Mucosa of gallbladder (tissue), 1 donor: Measurements from ENCODE around the gene TNC. TPM values are rescaled to one million over a fixed set of nuclear protein-coding genes. Genes with fewer than 3 reads are reported as not detected.

Experiments used
- DNase-seq: peaks from one replicate; pipeline ENCODE4 v3.0.0-alpha.2; 2020; ENCODE audit warnings: low spot score
- total RNA-seq: library from RNA; stranded (reverse); gene quantifications from one replicate; pipeline ENCODE4 v1.2.1, GENCODE V29; 2021
- donor health status: DM: no; HTN: no; CAD: no.

TNC gene
- total RNA-seq, 1 donor from 2014 or later, result 29.4 TPM

- peak; percentile 56 for DNase-seq
These were observed 104.0 kb downstream of the TNC start for GRCh38 chr9:115013998-115014397.

DNA sequence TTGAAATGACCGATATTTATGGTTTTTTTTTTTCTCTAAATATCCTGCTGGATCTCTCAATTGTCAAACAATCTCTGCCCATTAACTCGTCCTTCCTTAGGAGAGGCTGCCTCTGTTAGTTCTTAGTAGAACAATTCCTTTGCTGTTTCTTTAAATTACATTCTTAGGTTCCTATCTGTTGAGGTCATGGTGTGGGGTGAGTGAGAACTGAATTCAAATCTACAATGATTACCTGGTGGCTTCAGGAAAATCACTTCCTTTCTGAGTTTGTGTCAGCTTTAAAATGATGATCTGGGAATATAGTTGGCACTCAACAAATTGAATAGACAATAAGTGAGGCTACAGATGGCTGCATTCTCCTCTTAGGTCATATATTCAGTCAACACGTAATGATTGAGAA, 105.5 kb downstream of the TNC start:
- no peak for DNase-seq

DNA sequence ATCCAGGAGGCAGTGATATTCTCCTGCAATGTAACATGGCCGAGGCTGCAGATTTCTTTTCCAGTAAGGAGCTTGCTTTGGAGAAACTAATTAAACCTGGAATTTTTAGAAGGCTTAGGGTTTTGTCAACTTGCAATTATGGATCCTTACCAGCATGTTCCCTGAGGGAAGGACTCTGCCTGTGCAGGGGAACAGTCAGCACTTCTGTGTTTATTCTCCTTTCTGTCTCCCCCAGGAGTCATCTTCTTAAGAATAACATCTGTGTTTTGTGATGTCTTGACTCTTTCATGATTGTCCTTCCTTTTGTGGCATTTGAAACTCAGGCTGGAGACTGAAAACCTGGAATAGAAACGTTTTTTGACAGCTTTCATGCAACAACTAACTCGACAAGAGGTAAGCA, 107.1 kb downstream of the TNC start:
- DNase-seq, result no peak

- DNase-seq, result no peak
These were observed 109.3 kb downstream of the TNC start for GRCh38 chr9:115008536-115009270.

DNA sequence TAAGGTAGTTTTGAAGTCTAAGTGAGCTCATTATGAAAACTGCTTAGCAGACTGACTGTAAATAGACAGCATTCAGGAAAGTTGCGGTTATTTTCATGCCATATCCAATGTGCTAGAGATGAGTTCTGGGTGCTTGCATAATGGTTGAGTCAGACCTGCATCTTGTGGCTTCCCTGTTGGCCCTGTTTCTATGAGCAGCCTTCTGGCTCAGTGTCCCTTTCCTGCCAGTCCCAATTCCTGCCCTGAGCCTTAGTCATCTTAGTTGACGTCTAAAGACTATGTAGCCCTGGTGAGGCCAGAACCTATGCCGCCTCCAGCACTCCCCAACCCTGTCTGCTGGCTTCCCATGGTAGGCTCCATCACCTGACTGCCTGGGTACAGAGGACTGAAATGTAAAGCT, 111.3 kb downstream of the TNC start:
- DNase-seq, result no peak

- no peak for DNase-seq
These were observed 112.6 kb downstream of the TNC start for GRCh38 chr9:115005322-115005721.

- DNase-seq, result no peak
These were observed 113.4 kb downstream of the TNC start for GRCh38 chr9:115004545-115004944.

DNA sequence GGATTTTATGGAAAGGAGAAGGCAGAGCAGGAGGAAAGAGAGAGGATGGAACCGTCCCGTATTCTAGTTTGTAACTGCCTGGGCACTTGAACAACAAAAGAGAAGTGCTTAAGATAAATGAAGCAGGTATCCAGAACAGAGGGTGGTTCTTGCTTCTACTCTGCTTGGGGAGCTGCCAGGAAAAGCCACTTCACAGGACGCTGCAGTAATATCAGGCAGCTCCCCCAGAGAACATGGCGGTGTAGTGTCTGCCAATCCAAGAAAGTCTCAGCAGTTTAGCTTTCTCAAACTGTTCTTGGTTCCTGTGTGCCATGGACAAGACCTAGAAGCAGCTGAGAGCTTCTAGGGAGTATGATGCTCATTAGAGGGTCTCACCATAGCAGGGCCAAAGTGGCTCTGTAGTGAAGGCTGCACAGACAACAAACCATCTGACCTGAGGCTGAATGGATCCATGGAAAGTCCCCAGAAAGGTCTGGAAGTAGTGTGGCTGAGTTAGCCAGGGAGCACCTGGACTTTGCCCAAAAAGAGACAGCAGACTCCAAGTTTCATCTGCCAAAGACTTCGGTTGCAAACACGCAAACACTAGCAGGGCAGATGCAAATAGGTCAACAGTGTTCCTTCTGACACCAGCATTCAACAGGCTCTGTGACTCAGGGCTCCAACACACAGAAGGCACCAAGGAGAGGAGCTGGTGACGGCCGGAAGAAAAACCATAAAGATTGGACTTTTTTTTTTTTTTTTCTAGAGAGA, 115.4 kb downstream of the TNC start:
- no peak for DNase-seq

DNA sequence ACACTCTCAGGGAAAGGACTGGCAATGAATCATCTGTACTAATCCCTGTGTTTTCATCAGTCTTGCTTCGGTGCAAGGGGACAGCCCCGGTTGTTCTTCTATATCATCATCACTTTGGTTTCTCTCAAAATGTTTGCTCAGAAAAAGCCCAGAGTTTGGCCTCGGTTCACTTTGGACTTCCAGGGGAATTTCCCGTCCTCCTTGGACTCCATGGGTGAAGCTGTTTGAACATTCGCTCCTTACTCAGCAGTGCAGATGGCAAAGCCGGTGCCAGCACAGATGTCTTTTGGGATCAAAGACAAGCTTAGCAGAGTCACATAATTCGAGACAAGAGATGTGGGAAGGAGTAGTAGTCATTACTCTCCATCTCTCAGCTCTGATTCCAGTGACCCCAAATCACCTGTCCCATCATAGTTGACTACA, 117.7 kb downstream of the TNC start:
- no peak for DNase-seq

- DNase-seq, result no peak
These were observed 119.6 kb downstream of the TNC start for GRCh38 chr9:114998326-114998725.

GRCh38 chr9:114995681-114996221, 122.2 kb downstream of the TNC start:
- DNase-seq, result no peak

- DNase-seq, result no peak
These were observed 123.2 kb downstream of the TNC start for GRCh38 chr9:114994768-114995167.

DNA sequence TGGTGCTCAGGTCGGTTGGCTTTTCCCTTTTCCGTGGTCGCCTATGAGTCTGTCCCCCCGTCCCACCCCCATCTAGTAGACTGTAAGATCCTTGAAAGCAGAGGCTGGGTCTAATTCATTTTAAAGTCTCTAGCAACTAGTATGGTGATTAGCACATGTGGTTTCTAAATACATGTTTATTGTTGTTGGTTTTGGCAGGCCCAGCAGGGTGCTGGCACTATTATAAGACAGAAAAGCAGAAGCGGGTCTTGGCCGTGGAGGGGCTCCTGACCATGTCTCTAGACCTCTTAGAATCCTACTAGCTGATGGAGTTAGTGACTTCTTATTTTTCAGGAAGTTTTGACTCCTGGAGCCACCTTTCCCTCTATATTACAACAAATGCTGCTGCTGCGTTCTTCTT, 126.1 kb downstream of the TNC start:
- DNase-seq, result no peak

DNA sequence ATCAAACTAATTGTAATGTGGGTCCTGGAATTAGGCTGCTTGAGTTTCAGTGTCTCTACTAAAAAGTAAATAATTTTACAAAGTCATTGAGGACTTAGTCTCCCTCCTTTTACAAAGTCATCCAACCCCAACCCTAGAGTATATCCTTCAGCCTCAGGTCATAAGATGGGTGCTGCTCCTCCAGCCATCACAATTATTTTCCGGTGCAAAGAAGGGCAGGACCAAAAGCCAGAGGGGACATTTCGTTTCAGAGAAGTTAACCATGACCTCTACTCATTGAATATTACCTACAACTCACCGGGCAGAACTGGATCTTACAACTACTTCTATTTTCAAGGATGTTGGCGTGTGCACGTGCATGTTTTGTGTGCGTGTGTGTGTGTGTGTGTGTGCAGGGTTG, 127.1 kb downstream of the TNC start:
- DNase-seq, result no peak

- no peak for DNase-seq
These were observed 128.2 kb downstream of the TNC start for GRCh38 chr9:114989600-114990410.

GRCh38 chr9:114988962-114989599, 128.9 kb downstream of the TNC start:
- no peak for DNase-seq

GRCh38 chr9:114987116-114987515, 130.8 kb downstream of the TNC start:
- peak; percentile 23 for DNase-seq

GRCh38 chr9:114985959-114986501, 131.9 kb downstream of the TNC start:
- DNase-seq, result no peak

DNA sequence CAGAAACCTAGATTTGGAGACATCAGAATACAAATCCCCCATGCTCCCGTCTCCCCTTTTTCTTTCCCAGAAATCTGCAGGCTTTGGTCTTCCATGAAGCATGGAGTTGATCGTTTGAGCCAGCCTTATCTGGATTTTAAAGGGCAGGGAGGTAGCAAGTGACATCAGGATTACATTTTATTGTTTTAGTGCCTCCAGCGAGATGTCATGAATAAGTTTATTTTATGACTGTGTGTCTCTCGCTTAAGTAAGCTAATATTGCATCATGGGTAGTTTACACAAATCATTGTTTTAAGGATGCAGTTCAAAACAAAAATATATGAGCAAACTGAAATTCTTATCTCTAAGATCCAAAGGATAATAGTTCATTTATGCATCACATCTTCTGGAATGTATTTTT, 136.9 kb downstream of the TNC start:
- no peak for DNase-seq

- no peak for DNase-seq
These were observed 144.7 kb downstream of the TNC start for GRCh38 chr9:114973216-114973615.

- DNase-seq, result no peak
These were observed 145.3 kb downstream of the TNC start for GRCh38 chr9:114972510-114973136.
